Neural crest cell (in vitro differentiated cells): ENCODE results near the gene ZFC3H1. TPM values are rescaled to one million over a fixed set of nuclear protein-coding genes. Genes with fewer than 3 reads are reported as not detected.
A peak's percentile ranks its signal among the peaks of the same experiment; 100 is the strongest.

ENCODE experiments used
- DNase-seq: peaks from one replicate; pipeline ENCODE4 v3.0.0; 2021; ENCODE audit warnings: low read depth, mixed read lengths, low spot score
- H3K27ac Mint-ChIP-seq: one replicate; pipeline ENCODE4 v1.8.0; 2021; ENCODE audit warnings: mild to moderate bottlenecking, mixed read lengths; ENCODE audit not compliant: unreplicated experiment
- H3K27me3 Mint-ChIP-seq: 2 replicates; pipeline ENCODE4 v1.8.0; 2021; ENCODE audit warnings: low read depth, mild to moderate bottlenecking, mixed read lengths
- H3K36me3 Mint-ChIP-seq: 2 replicates; pipeline ENCODE4 v1.8.0; 2021; ENCODE audit warnings: low read depth, mild to moderate bottlenecking, mixed read lengths
- H3K4me1 Mint-ChIP-seq: 2 replicates; pipeline ENCODE4 v1.8.0; 2021; ENCODE audit warnings: mixed read lengths
- H3K4me3 Mint-ChIP-seq: one replicate; pipeline ENCODE4 v1.8.0; 2021; ENCODE audit warnings: mild to moderate bottlenecking, mixed read lengths
- H3K9me3 Mint-ChIP-seq: 2 replicates; pipeline ENCODE4 v1.8.0; 2021; ENCODE audit warnings: mixed read lengths
- total RNA-seq: library from RNA; stranded (reverse); gene quantifications from 2 replicates; pipeline ENCODE4 v1.2.1, GENCODE V29; 2021
- TF ChIP-seq, protein P1 (sequence below): fragments of 200-600 bp; sonication (generic); conservative IDR thresholded peaks from 2 replicates; pipeline ENCODE4 v1.5.0; 2021; ENCODE audit warnings: antibody characterized with exemption, mild to moderate bottlenecking

The ZFC3H1 gene
- total RNA-seq, 1 donor from 2014 or later, result 40.5 TPM

DNA sequence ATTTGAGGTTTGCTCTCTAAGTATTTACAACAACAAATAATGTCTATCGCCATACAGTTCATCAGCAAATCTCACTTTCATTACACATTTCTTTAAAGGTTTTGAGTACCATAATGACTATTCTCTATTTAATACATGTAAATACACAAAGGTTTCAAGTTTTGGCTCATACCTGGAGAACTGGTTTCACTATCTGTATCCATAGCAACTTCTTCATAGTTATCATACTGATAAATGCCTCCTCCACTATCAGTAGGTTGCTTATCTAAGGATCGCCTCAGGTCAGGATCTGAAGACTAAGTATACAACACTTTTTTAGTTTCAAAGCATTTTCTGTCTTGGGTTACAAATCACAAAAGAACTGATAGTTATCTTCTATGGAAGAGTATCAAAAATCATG is 21.4 kb downstream of the ZFC3H1 start:
- H3K4me3 Mint-ChIP-seq, result no peak overlapping the region
- no peaks in the 10 kb centered on the region for H3K27me3 Mint-ChIP-seq
- H3K4me1 Mint-ChIP-seq, result no peaks in the 10 kb centered on the region
- no peak overlapping the region for H3K27ac Mint-ChIP-seq
- H3K36me3 Mint-ChIP-seq, result peaks cover 10% of the 10 kb centered on the region
- no peak for DNase-seq
- TF ChIP-seq, protein P1, sequence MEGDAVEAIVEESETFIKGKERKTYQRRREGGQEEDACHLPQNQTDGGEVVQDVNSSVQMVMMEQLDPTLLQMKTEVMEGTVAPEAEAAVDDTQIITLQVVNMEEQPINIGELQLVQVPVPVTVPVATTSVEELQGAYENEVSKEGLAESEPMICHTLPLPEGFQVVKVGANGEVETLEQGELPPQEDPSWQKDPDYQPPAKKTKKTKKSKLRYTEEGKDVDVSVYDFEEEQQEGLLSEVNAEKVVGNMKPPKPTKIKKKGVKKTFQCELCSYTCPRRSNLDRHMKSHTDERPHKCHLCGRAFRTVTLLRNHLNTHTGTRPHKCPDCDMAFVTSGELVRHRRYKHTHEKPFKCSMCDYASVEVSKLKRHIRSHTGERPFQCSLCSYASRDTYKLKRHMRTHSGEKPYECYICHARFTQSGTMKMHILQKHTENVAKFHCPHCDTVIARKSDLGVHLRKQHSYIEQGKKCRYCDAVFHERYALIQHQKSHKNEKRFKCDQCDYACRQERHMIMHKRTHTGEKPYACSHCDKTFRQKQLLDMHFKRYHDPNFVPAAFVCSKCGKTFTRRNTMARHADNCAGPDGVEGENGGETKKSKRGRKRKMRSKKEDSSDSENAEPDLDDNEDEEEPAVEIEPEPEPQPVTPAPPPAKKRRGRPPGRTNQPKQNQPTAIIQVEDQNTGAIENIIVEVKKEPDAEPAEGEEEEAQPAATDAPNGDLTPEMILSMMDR, result no peak
- H3K9me3 Mint-ChIP-seq, result no peaks in the 10 kb centered on the region

DNA sequence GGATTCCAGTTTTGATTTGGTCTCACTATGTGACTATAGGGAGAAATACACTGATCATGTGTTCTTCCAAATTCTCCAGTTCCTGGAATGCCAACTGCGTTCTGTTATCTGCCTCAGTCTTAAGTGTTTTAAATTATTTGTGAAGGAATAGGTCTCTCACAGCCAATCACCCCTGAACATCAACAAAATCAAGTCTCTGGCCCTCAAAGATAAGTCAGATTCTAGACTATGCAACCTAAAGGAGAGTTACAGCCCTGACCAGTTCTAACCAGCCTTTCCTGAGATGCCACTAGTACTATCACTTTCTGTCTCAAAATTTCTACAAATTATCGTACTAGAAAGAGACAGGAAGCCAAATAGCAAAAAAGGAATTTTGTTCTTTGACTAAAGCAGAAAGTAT is 22.3 kb downstream of the ZFC3H1 start:
- TF ChIP-seq, protein P1, result no peak
- Mint-ChIP-seq H3K9me3 (no peaks in the 10 kb centered on the region), H3K4me1 (no peaks in the 10 kb centered on the region), H3K27ac (no peak overlapping the region), H3K36me3 (peaks cover 12% of the 10 kb centered on the region), H3K4me3 (no peak overlapping the region), H3K27me3 (no peaks in the 10 kb centered on the region)
- no peak for DNase-seq

DNA sequence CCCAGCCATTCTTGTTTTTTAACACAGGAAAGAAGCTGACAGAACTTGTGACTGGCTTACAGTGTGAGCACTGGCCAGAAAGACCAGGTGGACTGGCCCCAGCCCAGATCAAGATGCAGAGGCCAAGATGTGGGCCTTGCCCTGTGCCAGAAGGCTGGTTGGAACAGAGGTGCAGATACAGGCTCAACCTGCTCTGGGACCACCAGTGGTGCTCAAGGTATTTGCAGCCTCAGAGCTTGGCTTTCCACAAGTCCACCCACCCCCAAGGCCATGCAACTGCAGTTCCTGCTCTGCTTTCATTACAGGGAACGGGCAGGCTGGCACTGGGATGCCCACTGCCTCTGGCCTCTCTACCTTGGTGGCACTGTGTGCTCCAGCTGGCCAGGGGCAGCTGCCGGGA is 23.3 kb downstream of the ZFC3H1 start:
- no peak for DNase-seq
- Mint-ChIP-seq H3K36me3 (peaks cover 12% of the 10 kb centered on the region), H3K27me3 (no peaks in the 10 kb centered on the region)

DNA sequence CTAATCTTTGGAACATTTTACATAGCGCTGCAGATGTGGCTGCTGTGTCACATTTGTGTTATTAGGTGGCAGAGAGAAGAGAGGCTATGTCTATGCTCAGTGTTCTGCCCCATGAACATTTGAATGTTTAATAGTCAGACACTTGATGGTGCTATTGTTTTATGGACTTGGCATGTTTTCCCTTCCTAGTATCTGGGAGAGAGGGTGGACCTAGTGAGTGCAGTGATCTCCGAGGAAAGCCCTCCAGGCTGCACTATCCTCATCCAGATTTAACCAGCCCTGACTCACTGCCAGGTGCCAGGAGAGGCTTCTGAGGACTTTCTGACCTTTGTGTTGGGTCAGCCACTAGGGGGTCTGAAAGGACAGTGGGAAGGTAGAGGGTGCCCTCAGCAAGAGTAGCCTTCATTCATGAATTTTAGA is 24.3 kb downstream of the ZFC3H1 start:
- TF ChIP-seq, protein P1, result no peak
- H3K9me3 Mint-ChIP-seq, result no peaks in the 10 kb centered on the region
- H3K4me1 Mint-ChIP-seq, result no peaks in the 10 kb centered on the region
- no peak for DNase-seq
- no peak overlapping the region for H3K4me3 Mint-ChIP-seq
- H3K27me3 Mint-ChIP-seq, result no peaks in the 10 kb centered on the region
- peaks cover 12% of the 10 kb centered on the region for H3K36me3 Mint-ChIP-seq
- no peak overlapping the region for H3K27ac Mint-ChIP-seq

More for the DNA sequence above, 23.3 kb downstream of the ZFC3H1 start:
- TF ChIP-seq, protein P1, result no peak
- H3K4me1 Mint-ChIP-seq, result no peaks in the 10 kb centered on the region
- no peak overlapping the region for H3K27ac Mint-ChIP-seq
- no peaks in the 10 kb centered on the region for H3K9me3 Mint-ChIP-seq
- no peak overlapping the region for H3K4me3 Mint-ChIP-seq

DNA sequence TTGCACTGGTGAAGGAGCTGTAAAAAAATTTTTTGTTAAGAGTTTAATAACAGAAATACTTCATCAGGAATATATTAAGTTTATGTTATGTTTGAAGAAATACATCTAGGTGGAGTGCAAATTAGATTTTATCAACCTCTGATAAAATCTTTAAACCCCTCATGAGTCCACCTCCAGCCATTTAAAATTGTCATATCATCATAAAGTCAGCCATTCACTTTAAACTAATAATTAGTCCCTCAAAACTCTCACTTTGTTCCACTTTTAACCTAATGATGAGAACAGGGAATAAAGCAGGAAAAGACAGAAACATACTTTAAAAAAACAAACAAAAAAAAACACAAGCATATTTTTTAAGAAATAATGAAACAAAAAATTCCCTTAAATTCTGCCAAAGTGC is 25.1 kb downstream of the ZFC3H1 start:
- no peak for DNase-seq
- Mint-ChIP-seq H3K27ac (no peak overlapping the region), H3K4me3 (no peak overlapping the region), H3K36me3 (peaks cover 9% of the 10 kb centered on the region), H3K9me3 (no peaks in the 10 kb centered on the region), H3K4me1 (no peaks in the 10 kb centered on the region), H3K27me3 (no peaks in the 10 kb centered on the region)
- TF ChIP-seq, protein P1, result no peak

DNA sequence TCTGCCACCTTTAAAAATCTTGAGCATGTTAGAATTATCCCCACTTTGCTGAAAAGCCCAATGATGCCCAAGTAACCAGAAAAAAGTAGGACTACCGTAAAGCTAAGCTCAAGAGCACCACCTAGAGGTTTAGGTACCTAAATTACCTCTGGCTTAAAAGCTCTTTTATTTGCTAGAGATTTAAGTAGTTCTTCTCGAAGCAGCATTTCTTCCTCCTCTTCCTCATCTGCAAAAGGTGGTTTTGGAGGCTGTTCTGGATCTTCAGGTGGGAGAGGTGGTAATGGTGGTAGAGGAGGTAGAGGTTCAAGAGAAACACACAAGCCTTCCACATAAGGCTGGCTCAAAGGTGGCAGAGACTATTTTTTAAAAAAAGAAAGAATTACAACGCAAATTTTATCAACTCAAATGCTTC is 26.9 kb downstream of the ZFC3H1 start:
- DNase-seq, result no peak
- Mint-ChIP-seq H3K27me3 (no peaks in the 10 kb centered on the region), H3K36me3 (peaks cover 7% of the 10 kb centered on the region), H3K9me3 (no peaks in the 10 kb centered on the region), H3K27ac (no peak overlapping the region), H3K4me1 (no peaks in the 10 kb centered on the region), H3K4me3 (no peak overlapping the region)
- TF ChIP-seq, protein P1, result peak; percentile 83
